HG03442 (cell line): Measurements from ENCODE around the gene SALL1.

Experiments
- ATAC-seq: cut with Tn5 transposase; IDR thresholded peaks from one replicate; pipeline ENCODE4 v1.9.1; 2021; ENCODE audit warnings: mild to moderate bottlenecking, moderate library complexity; ENCODE audit not compliant: unreplicated experiment

Gene SALL1

DNA sequence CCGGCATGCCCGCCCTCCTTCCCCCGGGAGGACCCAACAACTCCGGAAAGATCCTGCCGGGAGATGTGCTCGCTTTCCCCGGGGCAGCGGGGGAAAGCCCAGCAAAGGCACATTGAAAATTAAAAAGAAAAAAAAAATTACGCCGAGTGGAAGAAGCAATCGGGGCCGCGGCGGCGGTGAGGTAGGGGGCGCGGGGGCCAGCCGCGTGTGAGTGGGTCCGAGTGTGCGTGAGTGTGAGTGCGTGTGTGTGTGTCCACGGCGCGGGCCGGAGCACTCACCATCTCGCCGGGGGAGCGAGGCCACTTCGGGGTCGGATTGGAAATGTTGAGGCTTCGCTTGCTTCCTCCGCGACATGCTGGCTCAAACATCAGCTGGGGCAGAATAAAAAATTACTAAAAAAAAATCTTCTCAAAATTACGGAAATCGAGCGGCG is at the start of gene SALL1:
SALL1 (minus strand) TSS at position 383 of the 433 bp plus-strand sequence; CDS start at position 354, 29 bp downstream.
- no peak for ATAC-seq

DNA sequence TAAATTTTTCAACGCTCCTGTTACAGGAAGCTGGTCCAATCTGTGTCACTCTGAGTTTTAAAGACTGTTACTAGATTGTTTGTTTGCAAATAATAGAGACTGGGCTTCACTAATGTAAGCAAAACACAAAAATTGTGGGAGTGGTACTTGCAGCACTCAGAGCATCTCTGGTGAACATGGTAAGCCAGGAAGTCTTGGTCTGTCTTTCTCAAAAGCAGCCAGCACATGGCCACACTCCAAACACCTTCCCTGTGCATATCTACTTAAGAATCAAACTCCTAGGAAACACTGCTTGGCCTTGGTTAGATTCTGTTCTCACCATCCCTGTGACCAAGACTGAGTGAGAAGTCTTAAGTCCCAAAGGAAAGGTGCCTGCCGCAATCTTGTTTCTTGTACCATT is 49.7 kb upstream of the SALL1 start:
- no peak for ATAC-seq

DNA sequence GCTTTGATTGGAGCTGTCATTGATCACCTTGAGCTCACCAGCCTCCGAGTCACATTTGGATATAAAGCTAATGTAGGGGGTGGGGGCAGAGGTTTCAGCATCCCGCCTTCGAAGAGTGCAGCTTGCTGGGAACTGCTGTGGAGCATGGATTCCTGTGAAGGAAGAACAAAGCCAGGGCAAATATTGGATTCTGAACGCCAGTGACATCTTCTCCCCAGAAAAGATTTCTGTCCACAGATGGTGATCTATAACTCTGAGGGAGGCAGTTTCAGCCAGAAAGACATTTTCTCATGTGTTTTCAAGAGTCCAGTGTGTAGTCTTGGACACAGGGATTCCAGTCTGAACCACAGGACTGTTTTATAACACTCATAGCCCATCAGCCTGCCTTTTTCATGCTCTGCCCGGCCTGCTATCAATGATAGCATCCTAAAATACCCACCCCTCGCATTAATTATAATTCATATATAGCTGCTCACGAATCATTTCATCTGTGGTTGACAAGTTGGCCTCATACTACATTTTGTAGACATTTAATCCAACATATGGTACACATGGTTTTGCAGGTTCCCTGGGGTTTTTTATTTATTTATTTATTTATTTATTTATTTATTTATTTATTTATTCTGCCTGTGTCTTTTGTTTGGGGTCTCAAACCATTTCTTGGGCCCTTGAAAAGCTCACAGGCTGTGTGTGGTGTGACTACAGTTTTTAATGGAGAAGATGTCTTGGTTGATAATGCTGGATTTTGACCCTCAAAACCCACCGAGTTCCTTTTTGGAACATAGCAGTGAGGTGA is 47.1 kb upstream of the SALL1 start:
- ATAC-seq = no peak

DNA sequence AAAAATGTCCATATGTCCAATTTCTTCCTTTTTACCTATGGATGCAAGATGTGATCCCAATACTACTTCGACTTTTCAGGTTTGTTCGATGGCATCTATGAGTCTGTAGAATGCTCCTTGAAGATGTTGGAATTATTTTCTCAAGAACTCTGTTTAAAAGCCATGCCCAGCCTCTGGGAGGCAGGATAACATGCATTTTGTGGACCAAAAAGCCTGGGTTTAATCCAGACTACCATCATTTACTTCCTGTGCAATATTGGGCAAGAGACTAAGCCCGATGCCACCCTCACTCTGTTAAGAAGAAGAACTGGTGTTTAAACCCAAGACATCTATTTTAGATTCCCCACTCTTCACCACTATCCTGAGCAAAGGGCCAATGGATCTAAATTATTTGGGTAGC is 42.8 kb upstream of the SALL1 start:
- no peak for ATAC-seq

DNA sequence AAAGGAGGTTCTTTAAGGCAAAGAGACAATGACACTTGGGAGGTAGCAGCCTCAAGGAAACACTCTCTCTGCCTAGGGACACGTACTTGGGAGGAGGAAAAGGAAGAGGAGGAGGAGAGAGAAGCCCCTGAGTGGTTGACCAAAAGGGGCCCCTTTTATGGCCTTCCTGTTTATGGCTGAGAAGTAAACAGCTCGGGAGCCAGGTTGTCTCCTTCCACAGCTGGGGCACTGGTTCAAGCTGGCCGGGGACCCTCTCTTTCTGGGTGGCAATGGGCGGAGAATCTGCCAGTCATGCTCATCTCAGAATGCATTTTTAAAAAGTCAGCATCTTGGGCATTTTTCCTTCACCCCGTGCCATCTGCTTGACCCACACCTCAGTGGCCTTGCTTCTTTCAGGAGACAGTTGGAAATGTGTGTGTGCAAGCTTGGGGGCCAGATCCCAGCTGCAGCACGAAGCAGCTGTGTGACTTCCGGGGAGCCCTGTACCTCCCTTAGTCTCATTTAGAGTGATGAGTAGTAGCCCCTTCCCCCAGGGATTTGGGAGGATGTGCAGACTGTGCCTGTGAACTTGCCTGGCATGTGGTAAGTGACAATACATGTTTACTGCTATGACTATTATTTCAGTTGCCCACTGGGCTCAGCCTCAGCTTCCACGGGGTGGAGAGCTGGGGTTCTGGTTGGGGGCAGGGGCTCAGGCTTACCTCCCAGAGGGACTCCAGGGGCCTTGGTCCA is 33.8 kb upstream of the SALL1 start:
- ATAC-seq = no peak

DNA sequence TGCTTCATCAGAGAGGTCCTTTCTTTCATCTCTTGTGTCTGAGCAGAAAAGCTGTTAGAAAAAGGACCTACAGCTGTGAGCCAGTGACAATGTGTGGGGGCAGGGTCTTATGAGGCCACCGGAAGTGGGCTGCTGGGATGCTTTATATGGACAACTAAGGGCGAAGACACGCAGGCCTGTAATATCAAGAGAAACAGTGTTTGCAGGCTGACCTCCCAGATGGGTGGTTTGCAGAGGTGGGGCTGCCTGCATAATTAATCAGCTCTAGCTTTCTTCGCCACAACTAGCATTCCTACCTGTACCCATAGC is 30.4 kb upstream of the SALL1 start:
- ATAC-seq = no peak

DNA sequence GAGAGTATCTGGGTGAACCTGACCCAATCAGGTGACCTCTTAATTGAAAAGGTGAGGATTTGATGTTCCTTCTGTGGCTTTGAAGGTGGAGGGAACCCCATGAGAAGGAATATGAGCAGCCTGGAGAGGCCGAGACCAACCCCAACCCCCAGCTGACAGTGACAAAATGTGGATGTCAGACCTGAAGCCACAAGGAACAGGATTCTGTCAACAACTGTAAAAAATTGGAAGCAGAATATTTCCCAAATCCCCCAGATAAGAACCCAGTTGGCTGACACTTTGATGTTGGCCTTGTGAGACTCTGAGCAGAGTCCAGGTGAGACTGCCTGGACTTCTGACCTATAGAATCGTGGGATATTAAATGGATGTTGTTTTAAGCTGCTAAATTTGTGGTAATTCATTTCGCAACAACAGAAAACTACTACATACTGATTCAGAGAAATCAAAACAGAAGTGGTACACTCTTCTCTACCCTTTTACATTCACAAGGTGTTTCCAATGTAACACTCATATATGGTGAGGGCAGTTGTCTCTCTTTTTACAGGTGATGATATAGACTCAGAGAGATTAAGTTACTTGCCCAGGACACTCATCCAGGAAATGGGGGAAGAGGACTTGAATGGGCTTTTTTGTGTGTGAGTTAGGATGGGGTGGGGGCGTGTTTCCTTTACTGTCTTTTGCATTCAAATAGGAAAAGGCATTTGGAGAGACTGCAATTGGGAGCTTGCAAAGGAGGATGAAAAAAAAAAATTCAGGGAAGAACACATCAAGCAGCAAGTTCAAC is 29.8 kb upstream of the SALL1 start:
- ATAC-seq = no peak

DNA sequence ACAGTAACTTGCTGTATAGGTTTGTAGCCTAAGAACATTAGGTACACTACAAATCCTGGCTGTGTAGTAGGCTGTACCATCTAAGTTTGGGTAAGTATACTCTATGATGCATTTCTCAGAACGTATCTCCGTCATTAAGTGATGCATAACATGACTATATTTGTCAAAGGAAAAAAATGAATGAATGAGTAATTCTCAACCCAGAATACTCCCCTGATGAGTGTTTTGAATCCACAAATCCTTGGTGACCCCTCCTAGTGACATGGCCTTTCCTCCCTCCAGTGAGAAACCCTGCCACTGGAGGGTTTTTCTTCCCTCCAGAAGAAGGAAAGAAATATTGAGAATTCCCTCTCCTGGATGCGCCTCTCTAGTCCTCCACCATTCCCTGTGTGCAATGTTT is 24.0 kb upstream of the SALL1 start:
- no peak for ATAC-seq

DNA sequence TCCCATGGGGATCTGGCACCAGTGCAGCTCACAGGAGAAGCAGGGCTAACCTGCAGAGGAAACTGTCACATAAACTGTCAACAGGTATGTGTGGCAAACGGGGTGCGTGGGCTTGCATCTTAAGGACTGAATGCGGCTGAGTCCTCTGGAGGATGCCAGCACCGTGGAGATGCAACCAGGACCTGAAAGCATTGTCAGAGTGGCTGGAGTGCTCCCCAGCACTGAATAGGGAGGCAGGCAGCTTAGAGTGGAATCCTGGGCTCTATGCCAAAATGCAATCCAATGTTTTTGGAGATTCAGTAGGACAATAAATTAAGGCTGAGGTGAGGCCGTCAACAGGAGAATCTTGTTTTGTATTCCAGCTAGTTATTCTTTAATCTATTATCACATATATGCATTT is 21.3 kb upstream of the SALL1 start:
- ATAC-seq = no peak

DNA sequence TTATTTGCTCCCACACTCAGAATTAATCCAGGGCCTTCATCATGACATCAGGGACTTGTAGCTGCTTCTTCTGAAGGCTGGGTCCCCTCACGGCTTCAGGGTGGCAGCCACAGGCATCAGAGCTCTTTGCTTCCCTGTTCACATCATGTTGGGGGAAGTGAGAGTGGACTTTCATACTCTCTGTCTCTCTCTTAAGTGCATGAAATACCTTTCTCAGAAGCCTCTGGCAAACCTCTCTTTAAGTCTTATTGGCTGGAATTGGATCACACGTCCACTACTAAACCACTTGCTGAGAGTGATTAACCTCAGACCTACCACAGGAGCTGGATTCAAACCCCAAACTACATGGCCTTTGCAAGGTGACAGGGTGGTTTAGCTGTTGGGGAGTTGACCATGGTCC is 17.7 kb upstream of the SALL1 start:
- no peak for ATAC-seq

DNA sequence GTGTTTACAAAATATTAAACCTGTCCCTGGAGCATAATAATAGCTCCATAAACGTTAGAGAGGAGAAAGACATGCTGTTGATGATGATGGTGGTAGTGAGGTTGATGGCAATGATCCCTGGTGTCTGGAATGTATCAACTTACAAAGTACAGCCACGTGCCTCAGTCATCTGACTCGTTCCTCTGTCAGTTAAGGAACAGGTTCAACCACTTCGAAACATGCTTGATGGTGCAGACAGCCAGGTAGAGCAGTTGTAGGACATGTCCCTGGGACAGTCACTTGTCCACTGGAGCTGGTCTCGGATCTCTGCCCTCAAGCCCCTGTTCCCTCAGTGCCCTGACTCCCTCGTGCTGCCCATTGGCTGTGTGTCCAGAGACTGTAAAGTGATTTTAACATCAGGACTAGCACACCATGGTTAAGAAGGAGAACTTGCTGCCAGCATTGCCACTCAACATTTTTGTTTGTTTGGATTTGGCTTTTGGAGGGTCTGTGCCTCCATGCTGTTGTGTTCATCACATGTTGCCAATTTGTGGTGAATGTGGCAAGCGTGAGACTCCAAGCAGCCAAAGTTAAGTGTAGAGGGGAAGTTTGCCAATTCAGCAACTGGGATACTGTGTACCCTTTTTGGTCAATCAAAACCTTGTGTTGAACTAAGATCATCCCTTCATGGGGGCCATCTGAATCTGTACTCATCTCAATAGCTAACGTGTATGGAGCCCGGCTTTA is 16.3 kb upstream of the SALL1 start:
- no peak for ATAC-seq

DNA sequence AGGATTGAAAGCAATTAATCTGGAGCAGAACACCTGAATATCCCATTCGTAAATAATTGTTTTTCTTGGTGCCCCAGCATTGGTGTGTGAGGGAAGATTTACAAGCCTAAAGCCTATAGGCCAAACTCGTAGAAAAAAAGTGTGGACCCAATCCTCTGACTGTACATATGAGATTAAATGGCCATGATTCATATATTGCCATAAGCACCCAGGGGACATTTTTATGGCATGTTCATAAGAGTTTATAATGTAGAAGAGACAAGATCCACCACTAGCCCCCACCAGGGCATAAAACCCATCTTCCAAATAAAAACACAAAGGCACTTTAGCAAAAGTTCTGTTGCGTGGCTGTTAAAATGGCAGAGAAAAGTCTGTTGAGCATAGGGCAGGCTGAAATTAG is 15.5 kb upstream of the SALL1 start:
- no peak for ATAC-seq

DNA sequence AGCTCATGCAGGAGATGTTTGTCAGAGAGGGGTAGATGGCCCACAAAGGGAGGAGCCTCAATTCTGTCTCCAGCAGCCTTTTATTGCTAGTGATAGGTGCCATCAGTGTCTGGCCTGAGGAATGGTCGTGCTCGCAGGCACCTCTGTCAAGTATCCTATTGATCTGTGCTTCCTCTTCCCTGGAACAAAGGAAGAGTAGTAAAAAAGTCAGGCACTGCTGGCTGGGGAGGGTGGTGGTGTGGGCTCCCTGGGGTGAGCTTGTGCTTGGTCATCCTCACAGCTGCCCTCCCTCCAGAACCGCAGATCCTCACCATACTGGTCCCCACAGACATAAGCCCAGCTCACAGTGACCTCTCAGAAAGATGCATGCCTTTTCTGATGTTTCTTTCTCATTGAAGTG is 15.0 kb upstream of the SALL1 start:
- ATAC-seq = no peak

DNA sequence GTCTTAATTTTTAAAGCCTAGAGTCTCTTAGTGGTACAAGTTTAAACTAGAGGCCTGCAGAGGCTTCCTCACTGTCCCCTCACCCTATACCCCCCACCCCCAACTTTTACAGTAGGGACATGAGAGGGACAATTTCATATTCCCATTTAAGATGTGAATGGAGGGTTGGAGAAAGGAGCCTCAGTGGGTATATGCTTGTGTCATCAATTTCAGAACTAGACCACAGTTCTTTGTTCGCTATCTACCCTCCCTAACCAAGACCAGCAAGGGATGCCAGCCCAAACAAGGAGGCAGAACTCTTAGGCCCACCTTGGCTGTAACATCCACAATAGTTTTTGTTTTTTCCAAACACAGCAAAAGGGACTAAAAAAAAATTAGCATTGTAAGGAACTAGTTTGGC is 14.0 kb upstream of the SALL1 start:
- no peak for ATAC-seq

DNA sequence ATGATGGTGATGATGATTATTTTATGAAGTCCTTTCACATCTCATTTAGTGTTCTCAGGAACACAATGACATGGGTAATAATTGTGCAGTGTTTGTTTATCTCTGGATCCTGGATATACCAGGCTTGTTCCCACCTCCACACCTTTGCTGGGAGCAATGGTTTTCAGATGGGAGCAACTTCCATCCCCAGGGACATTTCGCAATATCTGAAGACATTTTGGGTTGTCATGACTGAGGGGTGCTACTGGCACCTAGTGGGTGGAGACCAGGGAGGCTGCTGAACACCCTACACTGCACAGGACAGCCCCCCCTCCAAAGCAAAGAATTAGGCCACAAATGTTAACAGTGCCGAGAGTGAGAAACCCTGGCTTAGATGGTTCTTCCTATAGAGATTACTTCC is 13.5 kb upstream of the SALL1 start:
- ATAC-seq = no peak

DNA sequence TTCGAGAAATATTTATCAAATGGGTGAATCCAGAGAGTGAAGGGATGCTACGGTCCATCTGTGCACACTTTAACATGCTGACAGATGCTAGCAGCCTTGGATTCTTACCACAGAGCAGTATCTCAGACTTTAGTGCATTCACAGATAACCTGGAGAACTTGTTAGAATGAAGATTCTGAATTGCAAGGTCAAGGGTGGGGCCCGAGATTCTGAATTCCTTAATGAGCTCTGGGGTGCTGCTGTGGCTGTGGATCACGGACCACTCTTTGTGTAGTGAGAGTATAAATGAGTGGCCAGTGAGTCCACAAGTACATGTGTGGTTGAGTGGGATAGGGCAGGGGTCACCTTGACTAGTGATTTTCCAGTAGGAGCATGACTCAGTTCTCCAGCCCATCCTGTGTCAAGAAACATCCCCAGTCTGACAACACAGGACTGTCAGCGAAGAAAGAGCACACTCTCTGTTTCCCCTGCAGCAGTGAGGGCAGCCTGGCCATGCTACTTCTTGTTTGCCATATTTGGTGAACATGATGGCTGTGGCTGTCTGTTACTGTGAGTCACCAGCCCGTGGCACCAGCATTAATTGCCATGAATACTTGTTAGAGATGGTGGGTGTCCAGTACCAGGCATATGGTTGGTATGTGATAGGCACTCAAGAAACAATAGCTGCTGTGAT is 13.0 kb upstream of the SALL1 start:
- ATAC-seq = no peak

DNA sequence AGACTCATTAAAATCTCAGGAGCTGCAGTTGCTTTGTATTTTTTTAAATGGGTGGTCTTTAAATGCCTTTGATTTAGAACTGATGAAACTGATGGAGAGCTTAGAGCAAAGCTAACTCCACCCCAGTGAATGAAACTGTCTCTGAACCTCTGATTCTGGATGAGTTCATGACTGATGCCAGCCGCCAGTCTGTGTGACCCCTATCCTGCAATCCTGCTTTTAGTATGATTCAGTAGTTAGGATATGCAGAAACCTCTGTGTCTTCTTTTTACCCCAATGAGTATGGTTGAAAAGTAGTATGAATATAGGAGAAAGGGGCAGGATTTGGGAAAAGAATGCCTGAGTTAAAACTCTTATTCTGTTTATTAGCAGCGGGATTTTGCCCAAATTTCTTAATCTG is 12.3 kb upstream of the SALL1 start:
- ATAC-seq = no peak

DNA sequence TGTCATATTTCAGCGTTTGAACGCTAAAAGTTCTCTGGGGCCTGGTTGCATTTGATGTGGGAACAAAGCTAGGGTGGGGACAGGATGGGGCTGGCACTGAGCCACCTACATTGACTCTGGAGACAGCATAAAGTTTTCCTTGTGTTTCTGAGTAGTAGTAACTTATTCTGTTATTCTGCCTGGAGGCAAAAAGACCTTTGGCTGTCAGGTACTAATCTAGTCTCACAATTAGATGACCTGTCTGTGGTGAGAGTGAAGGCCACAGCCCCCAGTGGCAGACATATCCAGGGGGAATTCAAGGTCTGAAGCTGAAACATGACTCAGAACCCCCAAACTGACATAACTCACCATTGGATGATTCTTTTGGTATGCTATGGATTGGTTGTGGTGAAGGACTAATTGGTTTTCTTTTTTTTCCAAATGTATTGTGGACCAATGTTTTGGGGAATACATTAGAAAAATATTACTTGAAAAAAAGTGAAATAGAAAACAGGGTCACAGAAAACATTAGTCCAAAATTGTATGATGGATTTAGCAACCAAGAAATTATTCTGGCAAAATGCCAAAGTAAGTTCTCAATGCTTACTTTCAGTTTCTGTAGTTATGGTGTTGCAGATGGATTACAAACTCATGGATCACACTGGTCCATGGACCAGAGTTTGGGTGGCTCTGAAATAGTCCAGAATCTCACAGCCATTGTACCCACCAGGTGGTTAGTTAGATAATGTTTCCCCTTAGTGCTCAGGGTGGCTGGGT is 10.5 kb upstream of the SALL1 start:
- ATAC-seq = no peak

DNA sequence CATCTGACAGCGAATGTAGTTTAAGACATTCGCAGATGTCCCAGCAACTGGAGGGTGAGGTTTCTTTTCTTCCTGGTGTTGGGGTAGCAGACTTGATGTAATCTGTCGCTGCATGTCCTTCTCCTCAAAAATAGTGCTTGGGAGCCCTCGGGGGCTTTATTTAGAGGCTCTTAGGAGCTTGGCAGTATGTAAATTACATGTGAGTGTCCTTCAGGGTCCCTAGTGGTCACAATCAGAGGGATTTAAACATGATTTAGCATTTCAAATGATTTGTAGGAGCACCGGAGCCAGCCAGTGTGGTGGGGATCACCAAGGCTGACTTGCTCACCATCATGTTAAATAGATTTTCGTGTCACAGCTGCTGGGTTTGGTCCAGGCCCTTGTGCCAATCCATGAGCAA is 8.8 kb upstream of the SALL1 start:
- no peak for ATAC-seq

DNA sequence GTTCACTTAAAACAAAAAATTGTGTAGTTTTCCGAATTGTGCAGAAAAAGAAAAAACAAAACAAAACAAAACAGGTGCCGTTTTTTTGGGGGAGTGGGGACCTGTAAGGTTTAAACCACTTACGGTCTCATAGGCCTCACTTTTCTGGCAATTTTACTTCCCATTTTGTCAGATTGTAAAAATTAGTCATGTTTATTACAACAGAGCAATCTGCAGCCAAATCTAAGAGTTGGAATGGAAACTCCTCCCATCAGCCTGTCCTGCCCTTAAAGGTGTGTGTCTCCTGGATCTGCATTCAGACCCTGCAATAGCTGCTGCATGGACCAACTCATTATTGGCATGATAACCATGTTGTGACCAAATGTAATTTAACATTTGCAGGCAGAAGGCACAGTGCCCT is 8.2 kb upstream of the SALL1 start:
- ATAC-seq = no peak
